Measurements from ENCODE around the gene FBXO38.

The FBXO38 gene

GRCh38 chr5:148384380-148384737, 601 bp downstream of the FBXO38 start:
- DNase-seq, result no peak

GRCh38 chr5:148385094-148385493, 1.3 kb downstream of the FBXO38 start:
- DNase-seq, result no peak

GRCh38 chr5:148386041-148386440, 2.3 kb downstream of the FBXO38 start:
- no peak for DNase-seq

GRCh38 chr5:148387325-148387724, 3.6 kb downstream of the FBXO38 start:
- no peak for DNase-seq

- no peak for DNase-seq
These were observed 4.9 kb downstream of the FBXO38 start for GRCh38 chr5:148388696-148389095.

- no peak for DNase-seq
These were observed 7.2 kb downstream of the FBXO38 start for GRCh38 chr5:148390914-148391313.

DNA sequence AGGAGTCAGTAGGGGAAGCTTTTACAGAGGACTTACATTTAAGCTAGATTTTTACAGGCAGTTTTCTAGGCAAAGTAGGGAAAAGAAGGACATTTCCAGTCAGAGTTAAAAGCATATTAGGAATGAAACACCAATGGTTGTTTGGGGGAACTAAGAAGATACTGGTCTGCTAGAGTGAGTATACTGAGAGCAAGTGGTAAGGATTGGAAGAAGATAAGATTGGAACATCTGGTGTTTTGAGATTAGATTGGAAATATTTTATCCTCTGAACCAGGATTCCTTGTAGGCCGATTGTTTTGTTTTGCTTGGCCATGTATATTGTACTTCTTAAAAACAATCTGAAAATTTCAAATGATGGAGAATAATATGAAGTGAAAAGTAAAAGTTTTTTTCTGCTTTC, 7.7 kb downstream of the FBXO38 start:
- no peak for DNase-seq

DNA sequence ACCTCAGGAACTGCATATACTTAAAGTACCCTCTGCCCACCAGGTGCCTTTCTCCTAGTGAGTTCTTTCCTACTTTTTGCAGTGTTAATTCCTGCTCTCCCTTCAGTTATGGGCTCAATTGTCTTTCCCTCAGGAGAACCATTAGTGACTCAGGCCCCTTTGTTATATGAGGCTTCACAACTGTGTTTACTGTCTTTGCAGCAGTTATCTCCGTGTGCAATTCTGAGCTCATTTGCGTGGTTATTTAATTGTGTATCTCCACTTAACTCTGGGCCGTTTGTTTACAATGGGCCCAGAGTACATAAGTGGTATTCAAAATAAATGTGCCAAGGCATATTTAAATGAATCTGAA, 9.6 kb downstream of the FBXO38 start:
- no peak for DNase-seq

GRCh38 chr5:148394587-148395019, 10.8 kb downstream of the FBXO38 start:
- DNase-seq, result no peak

GRCh38 chr5:148395031-148395430, 11.3 kb downstream of the FBXO38 start:
- DNase-seq, result no peak

DNA sequence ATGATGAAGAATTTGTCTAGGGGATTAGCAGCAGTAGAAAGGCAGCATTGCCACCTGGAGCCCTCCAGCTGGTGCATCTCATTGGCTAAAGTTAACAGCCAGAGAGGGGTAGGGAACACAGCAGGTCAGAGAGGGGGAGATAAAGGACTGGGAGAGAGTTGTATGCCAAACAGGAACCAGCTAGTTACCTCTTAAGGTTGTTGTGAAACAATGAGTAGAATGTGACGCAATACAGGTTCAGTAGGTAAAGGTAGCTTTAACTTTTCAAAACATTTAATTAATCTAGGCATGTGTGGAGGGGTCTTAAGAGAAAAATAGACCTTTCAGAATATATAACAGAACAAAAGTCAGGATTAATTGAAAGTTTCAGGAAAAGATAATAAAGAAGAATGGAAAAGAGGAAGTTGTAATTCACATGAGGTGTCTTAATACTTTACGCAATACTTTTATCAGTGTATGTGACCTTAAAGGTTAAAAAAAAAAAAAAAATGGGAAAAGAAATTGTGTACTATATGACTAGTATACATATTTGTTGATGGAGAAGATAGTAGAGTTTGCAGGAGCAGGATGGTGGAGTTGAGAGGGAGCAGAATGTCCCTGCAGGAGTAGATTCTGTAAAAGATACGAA, 14.3 kb downstream of the FBXO38 start:
- no peak for DNase-seq

GRCh38 chr5:148398698-148399121, 15.0 kb downstream of the FBXO38 start:
- DNase-seq, result no peak

DNA sequence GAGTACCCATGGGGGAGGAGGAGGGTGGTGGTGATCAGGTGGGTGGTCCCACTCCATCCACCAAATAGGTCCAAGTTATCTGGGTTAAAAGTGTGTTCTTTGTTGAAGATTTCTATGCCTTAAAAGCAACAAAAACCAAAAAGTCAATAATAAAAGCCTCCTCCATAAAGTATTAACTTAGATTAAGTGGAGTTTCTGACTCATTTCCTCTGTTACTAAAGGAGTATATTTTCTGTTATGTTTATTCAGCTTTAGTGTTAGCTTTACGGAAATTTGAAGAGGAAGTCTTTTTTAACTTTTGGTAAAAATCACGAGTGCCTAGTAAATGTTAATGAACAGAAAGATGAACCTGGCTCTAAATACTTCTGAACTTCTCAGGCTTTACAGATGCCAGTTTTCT, 17.8 kb downstream of the FBXO38 start:
- no peak for DNase-seq

GRCh38 chr5:148403344-148403743, 19.6 kb downstream of the FBXO38 start:
- no peak for DNase-seq

DNA sequence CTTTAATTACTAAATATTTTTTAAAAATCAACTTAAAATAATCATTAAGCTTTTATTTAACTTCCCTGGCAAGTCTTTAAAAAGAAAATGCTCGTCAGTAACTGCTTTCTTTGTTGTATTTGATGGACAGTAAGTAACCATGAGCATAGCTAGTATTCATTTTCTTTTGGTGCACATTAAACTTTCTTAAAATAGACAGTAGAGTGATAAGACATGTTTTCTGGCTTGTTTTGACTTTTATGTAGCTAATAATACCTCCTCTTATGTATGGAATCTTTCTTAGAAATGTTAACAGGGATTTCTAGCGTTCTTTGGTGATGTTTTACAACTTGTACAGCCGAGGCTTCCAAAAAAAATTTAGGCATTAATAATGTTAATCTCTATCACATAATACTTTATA, 22.6 kb downstream of the FBXO38 start:
- no peak for DNase-seq

- no peak for DNase-seq
These were observed 24.3 kb downstream of the FBXO38 start for GRCh38 chr5:148408092-148408491.

GRCh38 chr5:148412124-148412523, 28.4 kb downstream of the FBXO38 start:
- DNase-seq, result no peak

DNA sequence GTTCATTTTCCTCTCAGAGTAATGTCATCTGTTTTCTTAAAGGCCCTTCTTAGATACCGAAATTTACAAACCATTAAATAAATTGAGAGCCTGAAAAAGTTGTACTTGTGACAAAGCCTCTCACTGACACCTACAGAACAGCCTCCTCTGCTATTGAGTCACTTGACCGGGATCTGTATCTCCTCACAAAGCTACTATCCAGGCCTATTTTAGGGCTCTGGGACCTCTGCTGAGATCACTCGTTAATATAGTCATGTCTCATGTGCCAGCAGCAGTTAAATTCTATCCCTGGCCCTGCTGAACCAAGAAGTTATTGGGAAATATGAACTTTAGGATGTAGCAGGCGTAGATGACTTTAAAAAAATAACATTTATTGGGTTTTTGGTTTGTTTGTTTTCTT, 31.1 kb downstream of the FBXO38 start:
- no peak for DNase-seq

DNA sequence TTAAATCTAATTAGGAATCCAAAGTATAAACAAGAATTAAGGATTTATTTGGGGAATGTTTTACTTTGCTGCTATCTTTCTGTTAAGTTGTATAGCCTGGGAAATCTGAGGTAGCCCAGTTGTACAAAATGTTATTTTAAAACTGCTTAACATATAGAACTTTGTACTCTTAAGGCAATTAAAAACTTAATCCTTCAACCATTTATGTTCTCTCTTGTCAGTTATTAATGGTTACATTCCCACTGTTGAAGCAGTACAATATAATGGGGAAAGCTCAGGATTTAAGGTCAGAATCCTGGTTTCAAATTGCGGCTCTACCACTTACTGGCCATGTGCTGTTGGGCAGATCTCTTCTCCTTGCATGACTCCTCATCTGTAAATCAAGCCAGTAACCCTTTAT, 32.7 kb downstream of the FBXO38 start:
- no peak for DNase-seq

GRCh38 chr5:148416921-148417320, 33.2 kb downstream of the FBXO38 start:
- DNase-seq, result no peak

- DNase-seq, result no peak
These were observed 34.8 kb downstream of the FBXO38 start for GRCh38 chr5:148418511-148418910.

DNA sequence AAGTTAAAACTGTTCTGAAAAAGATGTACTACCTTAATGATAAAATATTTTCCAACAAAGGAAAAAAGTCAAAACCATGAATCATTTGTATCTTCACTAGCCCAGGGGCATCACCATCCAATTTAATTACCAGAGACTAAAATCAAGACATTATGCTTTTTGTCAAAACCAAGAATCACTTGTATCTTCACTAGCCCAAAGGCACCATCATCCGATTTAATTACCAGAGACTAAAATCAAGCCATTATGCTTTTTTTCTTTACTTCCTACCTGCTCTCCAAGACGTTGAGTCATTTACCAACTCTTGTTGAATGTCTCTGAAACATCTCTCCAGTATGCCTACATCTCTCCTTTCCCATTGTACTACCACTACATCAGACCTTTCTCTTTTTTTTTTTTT, 37.9 kb downstream of the FBXO38 start:
- no peak for DNase-seq

DNA sequence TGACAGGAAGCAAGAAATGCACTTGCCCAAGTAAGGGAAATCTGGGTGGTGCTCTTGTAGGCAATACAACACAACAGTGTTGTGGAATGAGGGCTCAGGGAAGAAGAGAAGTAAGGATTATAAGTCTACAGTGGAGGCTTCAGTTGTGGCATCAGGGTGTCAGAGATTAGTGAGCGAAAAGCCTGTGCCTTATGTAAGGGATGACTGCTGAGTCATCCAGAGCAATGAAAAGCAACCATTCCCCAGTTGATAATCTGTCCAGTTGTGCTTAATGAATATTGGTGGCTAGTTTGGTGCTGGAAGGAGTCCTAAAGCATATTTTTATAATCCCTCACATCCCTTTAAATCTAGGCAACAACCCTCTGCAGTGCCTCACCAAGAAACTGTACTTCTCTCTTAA, 42.0 kb downstream of the FBXO38 start:
- DNase-seq, result no peak

DNA sequence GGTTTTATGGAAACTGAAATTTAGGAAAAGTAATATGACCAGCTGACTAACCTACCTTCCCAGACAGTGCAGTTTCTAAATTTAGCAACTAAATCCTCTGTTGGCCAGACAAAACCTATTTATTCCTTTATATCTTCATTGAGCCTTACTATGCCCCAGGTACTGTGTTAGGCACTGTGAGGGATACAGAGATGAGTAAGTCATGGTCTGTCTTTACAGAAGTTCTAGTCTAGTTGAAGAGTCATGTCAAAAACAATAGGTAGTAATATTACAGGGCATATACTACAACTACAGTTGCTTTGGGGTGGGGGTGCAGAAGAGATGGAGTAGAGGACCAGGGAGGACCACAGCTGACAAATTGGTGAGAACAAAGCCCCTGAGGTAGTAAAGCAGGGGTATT, 42.8 kb downstream of the FBXO38 start:
- DNase-seq, result no peak

DNA sequence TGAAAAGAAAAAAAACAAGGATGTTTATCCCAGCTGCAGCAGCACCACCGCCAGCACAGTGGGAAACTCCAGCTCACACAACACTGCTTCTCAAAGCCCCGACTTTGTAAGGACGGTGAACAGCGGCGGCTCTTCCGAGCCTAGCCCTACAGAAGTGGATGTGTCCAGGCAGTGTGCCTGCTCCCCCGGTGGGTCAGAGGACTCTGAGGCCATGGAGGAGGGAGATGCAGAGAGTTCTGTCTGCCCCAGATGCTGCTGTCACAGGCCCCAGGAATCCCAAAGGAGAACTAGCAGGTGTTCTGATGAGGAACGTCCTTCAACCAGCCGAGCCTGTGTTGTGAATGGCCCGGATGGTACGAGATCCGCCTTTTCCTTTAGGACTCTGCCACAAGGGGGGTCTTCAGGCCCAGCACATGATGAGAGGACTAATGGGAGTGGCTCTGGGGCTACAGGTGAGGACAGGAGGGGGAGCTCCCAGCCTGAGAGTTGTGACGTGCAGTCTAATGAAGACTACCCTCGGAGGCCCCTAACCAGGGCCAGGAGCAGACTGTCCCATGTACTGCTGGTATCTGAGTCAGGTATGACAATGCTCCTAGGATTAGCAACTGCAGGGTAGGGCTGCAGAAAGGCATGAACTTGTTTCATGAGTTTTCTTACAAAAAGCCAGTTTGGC, 43.7 kb downstream of the FBXO38 start:
- DNase-seq, result no peak

All from NK-92 treated with Interleukin-12 subunit alpha and Interleukin-12 subunit beta, amount 100 ng/mL, for 24 hours (cell line).